ENCODE data around the gene SPTLC2. TPM values are rescaled to one million over a fixed set of nuclear protein-coding genes. Genes with fewer than 3 reads are reported as not detected.

SPTLC2 gene
- total RNA-seq, 1 experiment from 2014 or later = 45.9 TPM

GRCh38 chr14:77491056-77491455, 125.4 kb downstream of the SPTLC2 start:
- Mint-ChIP-seq H3K36me3 (ENCODE audit: insufficient read depth, unreplicated experiment) (no peaks in the 10 kb centered on the region), H3K9me3 (ENCODE audit: low read depth, unreplicated experiment) (no peaks in the 10 kb centered on the region), H3K4me1 (ENCODE audit: low read depth, unreplicated experiment) (no peaks in the 10 kb centered on the region), H3K27me3 (ENCODE audit: unreplicated experiment) (peaks cover 13% of the 10 kb centered on the region), H3K27ac (ENCODE audit: unreplicated experiment) (no peak overlapping the region), H3K4me3 (ENCODE audit: low read depth, unreplicated experiment) (no peak overlapping the region)
- intact Hi-C loops (cut with micrococcal nuclease; ENCODE audit: unreplicated experiment) = no loop called here
- BruUV-seq (replicated peaks) = no TSS peak
- CTCF ChIA-PET = no interaction called here
- TF ChIP-seq CTCF (IDR thresholded peaks at IDR 0.05; ENCODE audit: unreplicated experiment) = no peak
- DNase-seq = no peak

GRCh38 chr14:77490347-77490986, 126.0 kb downstream of the SPTLC2 start:
- H3K4me1 Mint-ChIP-seq (ENCODE audit: low read depth, unreplicated experiment) = no peaks in the 10 kb centered on the region
- DNase-seq = no peak
- intact Hi-C loops (cut with micrococcal nuclease; ENCODE audit: unreplicated experiment) = no loop called here
- H3K9me3 Mint-ChIP-seq (ENCODE audit: low read depth, unreplicated experiment) = no peaks in the 10 kb centered on the region
- no peak overlapping the region for H3K27ac Mint-ChIP-seq (ENCODE audit: unreplicated experiment)
- CTCF ChIA-PET = no interaction called here
- TF ChIP-seq CTCF (IDR thresholded peaks at IDR 0.05; ENCODE audit: unreplicated experiment) = no peak
- no peak overlapping the region for H3K4me3 Mint-ChIP-seq (ENCODE audit: low read depth, unreplicated experiment)
- no TSS peak for BruUV-seq (replicated peaks)
- H3K27me3 Mint-ChIP-seq (ENCODE audit: unreplicated experiment) = peaks cover 13% of the 10 kb centered on the region
- no peaks in the 10 kb centered on the region for H3K36me3 Mint-ChIP-seq (ENCODE audit: insufficient read depth, unreplicated experiment)

- Mint-ChIP-seq H3K27ac (ENCODE audit: unreplicated experiment) (no peak overlapping the region), H3K27me3 (ENCODE audit: unreplicated experiment) (peaks cover 13% of the 10 kb centered on the region), H3K9me3 (ENCODE audit: low read depth, unreplicated experiment) (no peaks in the 10 kb centered on the region), H3K4me3 (ENCODE audit: low read depth, unreplicated experiment) (no peak overlapping the region), H3K4me1 (ENCODE audit: low read depth, unreplicated experiment) (no peaks in the 10 kb centered on the region), H3K36me3 (ENCODE audit: insufficient read depth, unreplicated experiment) (no peaks in the 10 kb centered on the region)
- intact Hi-C loops (cut with micrococcal nuclease; ENCODE audit: unreplicated experiment) = no loop called here
- no peak for DNase-seq
- no TSS peak for BruUV-seq (replicated peaks)
- no peak for TF ChIP-seq CTCF (IDR thresholded peaks at IDR 0.05; ENCODE audit: unreplicated experiment)
- CTCF ChIA-PET = no interaction called here
Observed at GRCh38 chr14:77489041-77489440, 127.4 kb downstream of the SPTLC2 start.

GRCh38 chr14:77488558-77488957, 127.9 kb downstream of the SPTLC2 start:
- Mint-ChIP-seq H3K4me3 (ENCODE audit: low read depth, unreplicated experiment) (no peak overlapping the region), H3K9me3 (ENCODE audit: low read depth, unreplicated experiment) (no peaks in the 10 kb centered on the region), H3K4me1 (ENCODE audit: low read depth, unreplicated experiment) (no peaks in the 10 kb centered on the region), H3K27ac (ENCODE audit: unreplicated experiment) (no peak overlapping the region), H3K36me3 (ENCODE audit: insufficient read depth, unreplicated experiment) (no peaks in the 10 kb centered on the region), H3K27me3 (ENCODE audit: unreplicated experiment) (peaks cover 13% of the 10 kb centered on the region)
- intact Hi-C loops (cut with micrococcal nuclease; ENCODE audit: unreplicated experiment) = no loop called here
- no peak for DNase-seq
- TF ChIP-seq CTCF (IDR thresholded peaks at IDR 0.05; ENCODE audit: unreplicated experiment) = no peak
- CTCF ChIA-PET = no interaction called here
- BruUV-seq (replicated peaks) = no TSS peak
